Measurements from ENCODE around the gene CEMIP2. TPM values are rescaled to one million over a fixed set of nuclear protein-coding genes. Genes with fewer than 3 reads are reported as not detected.

The CEMIP2 gene
- total RNA-seq, 1 donor from 2014 or later: 34.4 TPM

- Histone ChIP-seq H3K36me3 (peaks cover 23 to 45% of the 10 kb centered on the region in 2 donors), H3K27ac (no peak overlapping the region), H3K27me3 (no peaks in the 10 kb centered on the region), H3K4me1 (no peaks in the 10 kb centered on the region), H3K4me3 (no peak overlapping the region), H3K9me3 (no peaks in the 10 kb centered on the region)
- DNase-seq (ENCODE audit: low spot score in 2 of 2): no peak
- no peak for TF ChIP-seq CTCF (IDR thresholded peaks at IDR 0.05)
- intact Hi-C loops (cut with DNase I): no loop called here
Measured at GRCh38 chr9:71710201-71710600, 58.1 kb downstream of the CEMIP2 start.

GRCh38 chr9:71709384-71709783, 58.9 kb downstream of the CEMIP2 start:
- intact Hi-C loops (cut with DNase I): no loop called here
- H3K27ac ChIP-seq: no peak overlapping the region
- no peak for DNase-seq (ENCODE audit: low spot score in 2 of 2)
- H3K36me3 ChIP-seq: peaks cover 14 to 45% of the 10 kb centered on the region in 2 donors
- no peaks in the 10 kb centered on the region for H3K27me3 ChIP-seq
- no peak overlapping the region for H3K4me3 ChIP-seq
- no peak for TF ChIP-seq CTCF (IDR thresholded peaks at IDR 0.05)
- H3K9me3 ChIP-seq: no peaks in the 10 kb centered on the region
- peaks cover 0 to 4% of the 10 kb centered on the region in 2 donors for H3K4me1 ChIP-seq

- intact Hi-C loops (cut with DNase I): no loop called here
- no peak for TF ChIP-seq CTCF (IDR thresholded peaks at IDR 0.05)
- Histone ChIP-seq H3K4me3 (no peak overlapping the region), H3K27me3 (no peaks in the 10 kb centered on the region), H3K4me1 (peaks cover 0 to 4% of the 10 kb centered on the region in 2 donors), H3K27ac (no peak overlapping the region), H3K9me3 (no peaks in the 10 kb centered on the region), H3K36me3 (peaks cover 3 to 24% of the 10 kb centered on the region in 2 donors)
- DNase-seq (ENCODE audit: low spot score in 2 of 2): no peak
Measured at GRCh38 chr9:71706176-71706575, 62.1 kb downstream of the CEMIP2 start.

GRCh38 chr9:71704796-71705195, 63.5 kb downstream of the CEMIP2 start:
- Histone ChIP-seq H3K36me3 (peaks cover 11 to 17% of the 10 kb centered on the region in 2 donors), H3K27me3 (no peaks in the 10 kb centered on the region), H3K4me3 (no peak overlapping the region), H3K9me3 (no peaks in the 10 kb centered on the region), H3K27ac (peak overlapping the region in 1 of 2 donors; percentile 0), H3K4me1 (peaks cover 0 to 4% of the 10 kb centered on the region in 2 donors)
- DNase-seq (ENCODE audit: low spot score in 2 of 2): no peak
- intact Hi-C loops (cut with DNase I): no loop called here
- TF ChIP-seq CTCF (IDR thresholded peaks at IDR 0.05): no peak

- intact Hi-C loops (cut with DNase I): no loop called here
- peaks cover 0 to 4% of the 10 kb centered on the region in 2 donors for H3K4me1 ChIP-seq
- H3K4me3 ChIP-seq: no peak overlapping the region
- no peaks in the 10 kb centered on the region for H3K27me3 ChIP-seq
- H3K27ac ChIP-seq: no peak overlapping the region
- TF ChIP-seq CTCF (IDR thresholded peaks at IDR 0.05): no peak
- no peaks in the 10 kb centered on the region for H3K9me3 ChIP-seq
- peaks cover 6 to 12% of the 10 kb centered on the region in 2 donors for H3K36me3 ChIP-seq
- DNase-seq (ENCODE audit: low spot score in 2 of 2): no peak
Measured at GRCh38 chr9:71703172-71703872, 65.0 kb downstream of the CEMIP2 start.
